Inferior parietal cortex (tissue), 1 donor: ENCODE results near the gene GGT5.
A peak's percentile ranks its signal among the peaks of the same experiment; 100 is the strongest.
"Not testable (repeated sequence)": the region's sequence is repeated elsewhere in the genome, so short reads cannot be mapped to it uniquely, and the experiment has no call there.

ENCODE experiments used
- DNase-seq: peaks from one replicate; pipeline ENCODE4 v3.0.0-alpha.2; 2016; ENCODE audit errors: extremely low spot score

The GGT5 gene

GRCh38 chr22:24183321-24184031 lies 61.4 kb downstream of the GGT5 start:
- DNase-seq = no peak

DNA sequence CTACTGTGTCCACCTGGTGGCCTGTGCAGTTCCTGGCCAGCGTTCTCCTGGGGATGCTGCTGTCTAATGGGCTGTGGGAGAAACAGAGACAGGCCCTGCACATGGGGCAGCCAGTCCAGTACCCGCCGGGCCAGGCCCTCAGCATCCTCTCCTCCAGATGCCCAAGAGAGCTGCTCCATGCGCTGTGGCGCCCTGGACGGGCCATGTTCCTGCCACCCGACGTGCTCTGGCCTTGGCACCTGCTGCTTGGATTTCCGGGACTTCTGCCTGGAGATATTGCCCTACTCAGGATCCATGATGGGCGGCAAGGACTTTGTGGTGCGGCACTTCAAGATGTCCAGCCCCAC lies 62.0 kb downstream of the GGT5 start:
- DNase-seq = not testable (repeated sequence)

DNA sequence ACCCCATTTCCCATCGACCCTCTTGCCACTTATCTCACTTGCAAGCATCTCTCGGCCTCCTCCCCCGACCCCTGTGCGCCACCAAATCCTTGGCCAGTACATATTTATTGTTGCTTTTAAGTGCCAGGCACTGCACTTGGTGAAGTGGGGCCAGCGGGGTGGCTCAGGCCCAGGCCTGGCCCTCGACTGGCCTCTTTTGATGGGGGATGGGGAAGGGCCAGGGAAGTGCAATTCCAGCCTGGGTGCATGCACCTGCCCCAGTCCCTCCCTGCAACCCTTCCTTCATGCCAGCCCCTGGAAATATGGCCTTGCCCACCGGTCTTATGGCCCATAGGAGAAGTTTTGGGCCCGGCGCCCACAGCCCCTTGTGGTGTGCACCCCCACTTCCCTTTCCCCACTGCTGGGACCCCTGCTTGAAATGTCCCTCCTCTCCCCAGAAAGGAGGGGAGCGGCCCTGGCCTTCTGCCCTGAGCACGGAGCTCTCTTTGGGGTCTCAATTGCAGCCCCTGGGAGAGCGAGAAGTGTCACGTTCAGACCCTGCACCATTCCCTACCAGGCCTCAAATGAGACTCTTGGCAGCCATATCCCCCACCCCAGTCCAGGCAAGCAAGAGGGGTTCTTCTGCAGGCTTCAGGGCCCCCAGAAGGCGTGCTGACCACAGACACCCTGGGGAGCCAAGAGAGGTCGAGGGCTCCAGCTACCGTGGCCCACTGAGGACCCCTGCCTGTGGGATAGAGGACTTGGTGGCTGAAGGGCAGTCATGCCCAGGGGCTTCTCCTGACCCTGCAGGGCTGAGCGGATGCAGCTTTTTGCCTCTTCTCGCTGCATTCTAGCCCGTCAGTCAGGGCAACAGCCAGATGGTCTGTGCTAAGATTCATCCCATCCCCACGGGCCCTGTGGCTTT lies 62.6 kb downstream of the GGT5 start:
- DNase-seq = no peak

DNA sequence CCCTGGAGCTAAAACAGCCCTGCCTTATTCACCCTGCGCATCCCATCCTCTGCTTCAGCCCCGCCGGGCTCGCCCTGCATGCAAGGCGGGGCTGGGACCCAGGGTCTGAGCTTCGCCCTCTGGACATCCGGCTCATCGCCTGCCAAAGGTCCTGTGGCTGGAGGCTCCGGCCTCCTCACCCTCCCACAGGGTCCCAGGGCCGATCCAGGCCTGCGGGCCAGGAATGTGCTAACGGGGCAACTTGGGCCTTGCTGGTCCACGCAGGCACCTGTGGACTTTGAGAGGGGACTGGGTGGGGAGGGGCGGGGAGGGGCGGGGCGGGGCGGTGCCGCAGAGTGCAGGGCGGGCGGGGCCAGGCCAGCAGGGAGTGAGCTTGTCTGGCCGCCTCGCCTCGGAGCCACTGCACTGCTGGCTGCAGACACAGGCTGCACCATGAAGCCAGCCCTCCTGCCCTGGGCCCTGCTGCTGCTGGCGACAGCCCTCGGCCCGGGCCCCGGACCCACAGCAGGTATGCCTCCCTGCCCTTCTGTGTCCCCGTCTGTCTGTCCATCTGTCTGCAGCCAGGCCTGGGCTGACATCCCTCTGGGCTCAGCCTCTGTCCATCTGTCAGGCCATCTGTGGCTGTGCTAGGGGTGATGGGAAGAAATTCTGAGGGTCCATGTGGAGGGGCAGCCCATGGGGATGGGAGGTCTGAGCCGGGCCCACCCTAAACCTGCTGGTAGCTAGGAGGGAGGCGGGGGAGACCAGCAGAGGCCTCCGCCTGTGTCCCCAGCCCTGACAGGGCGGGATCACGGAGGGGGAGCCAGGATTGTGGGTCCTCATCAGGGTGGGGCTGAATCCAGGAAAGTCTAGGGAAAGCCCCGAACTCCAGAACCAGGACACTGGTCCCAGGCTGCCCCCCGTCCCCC lies 63.5 kb downstream of the GGT5 start, which contains the start of gene SUSD2:
SUSD2 (plus strand) TSS at position 400 of the 908 bp plus-strand sequence; CDS start at position 433, 33 bp downstream.
- DNase-seq = no peak

GRCh38 chr22:24180316-24181087 lies 64.4 kb downstream of the GGT5 start:
- no peak for DNase-seq

DNA sequence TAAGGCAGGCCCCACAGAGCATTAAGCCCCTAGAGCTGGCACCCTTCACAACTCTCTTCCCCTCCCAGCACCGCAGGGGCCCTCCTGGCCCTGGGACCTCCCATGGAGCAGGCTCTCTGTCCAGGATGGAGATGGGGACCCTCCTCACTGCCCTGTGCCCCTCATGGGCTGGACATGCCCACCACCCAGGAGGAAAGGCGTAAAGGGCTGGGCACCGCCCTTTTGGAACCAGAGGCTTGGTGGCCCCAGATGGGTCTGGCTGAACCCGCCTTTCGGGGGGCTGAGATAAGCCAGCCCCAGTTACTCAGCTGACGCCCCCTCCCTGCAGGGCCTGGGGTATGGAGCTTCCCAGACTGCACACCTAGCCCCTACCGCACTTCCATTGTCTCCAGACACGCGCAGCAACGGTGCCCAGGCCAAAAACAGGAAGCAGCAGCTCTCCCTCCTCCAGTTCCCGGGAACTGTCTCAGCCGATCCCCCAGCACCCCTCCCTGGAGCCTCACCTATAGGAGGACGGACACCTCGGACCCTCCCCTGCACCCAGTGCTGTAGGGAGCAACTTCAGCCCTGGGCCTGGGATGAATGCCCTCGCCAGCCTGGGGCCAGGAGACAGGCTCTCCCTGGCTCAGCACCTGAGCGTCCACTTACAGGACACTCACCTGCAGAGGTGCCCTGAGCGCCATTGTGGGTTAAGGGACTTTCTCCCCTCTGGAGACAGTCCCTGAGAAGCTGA lies 65.2 kb downstream of the GGT5 start:
- no peak for DNase-seq

- no peak for DNase-seq
Observed at GRCh38 chr22:24178502-24179440, 66.1 kb downstream of the GGT5 start.

DNA sequence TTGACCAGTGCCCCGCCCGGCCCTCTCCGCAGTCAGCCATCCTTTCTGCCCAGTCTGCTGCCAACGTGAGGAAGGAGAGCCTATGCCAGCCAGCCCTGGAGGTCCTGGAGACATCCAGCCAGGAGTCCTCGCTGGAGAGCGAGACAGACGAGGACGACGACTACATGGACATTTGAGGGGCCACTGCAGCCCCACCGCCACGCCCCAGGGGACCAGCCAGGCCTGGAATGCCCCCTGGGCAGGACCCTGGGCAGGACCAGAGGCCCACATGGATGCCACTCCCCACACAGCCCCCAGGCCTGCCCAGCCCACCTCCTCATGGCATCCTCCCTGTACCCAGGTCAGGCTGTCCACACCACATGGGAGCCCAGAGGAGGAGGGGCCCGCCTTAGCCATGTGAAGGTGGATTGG lies 66.9 kb downstream of the GGT5 start:
- no peak for DNase-seq

DNA sequence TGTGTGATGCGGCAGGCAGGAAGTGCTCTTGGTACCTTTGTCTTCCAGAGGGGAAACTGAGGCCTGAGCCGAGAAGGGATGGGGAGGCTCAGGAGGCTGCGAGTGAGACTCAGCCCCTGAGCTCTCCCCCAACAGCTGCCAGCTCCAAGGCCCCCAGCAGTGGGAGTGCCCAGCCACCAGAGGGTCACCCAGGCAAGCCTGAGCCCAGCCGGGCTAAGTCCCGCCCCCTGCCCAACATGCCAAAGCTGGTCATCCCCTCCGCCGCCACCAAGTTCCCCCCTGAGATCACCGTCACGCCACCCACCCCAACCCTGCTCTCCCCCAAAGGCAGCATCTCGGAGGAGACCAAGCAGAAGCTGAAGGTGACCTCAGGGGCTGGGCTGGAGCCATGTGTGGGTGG lies 67.4 kb downstream of the GGT5 start:
- no peak for DNase-seq

DNA sequence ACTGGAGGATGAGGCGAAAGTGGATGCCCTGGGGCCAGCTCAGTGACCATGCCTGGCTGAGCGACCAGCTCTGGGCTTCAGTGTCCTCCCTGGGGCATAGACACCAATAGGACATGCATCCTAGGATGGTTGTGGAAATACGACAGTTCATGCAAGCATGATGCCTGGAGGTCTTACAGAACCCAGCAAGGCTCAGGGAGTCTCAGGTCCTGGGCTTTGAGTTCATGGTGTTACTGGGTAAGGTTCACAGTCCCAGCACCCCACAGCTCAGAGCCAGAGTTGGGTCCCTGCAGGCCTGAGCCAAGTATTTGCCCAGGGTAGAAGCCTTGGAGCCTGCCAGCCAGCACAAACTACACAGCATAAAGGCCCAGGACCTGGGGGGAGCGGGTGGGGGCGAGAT lies 67.8 kb downstream of the GGT5 start:
- no peak for DNase-seq

- DNase-seq = no peak
Observed at GRCh38 chr22:24176630-24177029, 68.3 kb downstream of the GGT5 start.

GRCh38 chr22:24176040-24176439 lies 68.8 kb downstream of the GGT5 start:
- no peak for DNase-seq

- DNase-seq = peak; percentile 65
Observed at GRCh38 chr22:24175160-24175808, 69.6 kb downstream of the GGT5 start.

DNA sequence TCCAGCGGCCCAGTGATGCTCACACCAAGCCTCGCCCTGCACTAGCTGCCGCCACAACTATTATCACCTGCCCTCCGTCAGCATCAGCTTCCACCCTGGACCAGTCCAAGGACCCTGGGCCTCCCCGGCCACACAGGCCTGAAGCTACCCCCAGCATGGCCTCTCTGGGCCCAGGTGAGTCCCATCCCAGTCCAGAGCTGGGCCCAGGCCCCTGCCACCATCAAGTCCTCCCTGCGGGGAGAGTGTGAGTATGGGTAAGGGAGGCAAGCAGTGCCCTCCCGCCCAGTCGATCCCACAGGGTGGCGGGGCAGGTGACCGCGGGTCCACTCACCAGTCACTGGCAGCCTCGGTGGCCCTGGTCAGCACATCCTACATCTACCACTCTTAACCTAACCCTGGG lies 73.1 kb downstream of the GGT5 start:
- no peak for DNase-seq

DNA sequence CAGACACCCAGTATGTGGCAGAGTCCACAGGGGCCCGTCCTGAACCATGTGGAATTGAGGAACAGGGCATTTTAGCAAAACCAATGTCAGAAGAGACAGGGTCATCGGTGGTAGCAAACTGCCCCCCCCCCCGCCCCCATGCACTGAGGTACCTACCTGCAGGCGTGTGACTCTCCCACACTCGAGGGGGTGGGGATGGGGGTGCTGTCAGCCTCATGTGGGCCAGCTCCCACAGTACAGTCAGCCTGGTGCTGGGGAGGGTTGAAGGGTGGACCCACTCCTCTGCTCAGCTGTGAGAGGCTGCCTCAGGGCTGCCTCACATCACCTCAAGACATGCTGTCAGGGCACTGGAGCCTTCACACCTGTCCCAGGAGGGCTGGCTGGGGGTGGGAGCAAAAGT lies 74.2 kb downstream of the GGT5 start:
- DNase-seq = no peak

GRCh38 chr22:24170188-24170587 lies 74.7 kb downstream of the GGT5 start:
- no peak for DNase-seq
